ENCODE results near the gene PTPRK.

- no peak for TF ChIP-seq EZH2 (IDR thresholded peaks at IDR 0.05; ENCODE audit: low read length, missing control alignments)
- TF ChIP-seq, protein P1, sequence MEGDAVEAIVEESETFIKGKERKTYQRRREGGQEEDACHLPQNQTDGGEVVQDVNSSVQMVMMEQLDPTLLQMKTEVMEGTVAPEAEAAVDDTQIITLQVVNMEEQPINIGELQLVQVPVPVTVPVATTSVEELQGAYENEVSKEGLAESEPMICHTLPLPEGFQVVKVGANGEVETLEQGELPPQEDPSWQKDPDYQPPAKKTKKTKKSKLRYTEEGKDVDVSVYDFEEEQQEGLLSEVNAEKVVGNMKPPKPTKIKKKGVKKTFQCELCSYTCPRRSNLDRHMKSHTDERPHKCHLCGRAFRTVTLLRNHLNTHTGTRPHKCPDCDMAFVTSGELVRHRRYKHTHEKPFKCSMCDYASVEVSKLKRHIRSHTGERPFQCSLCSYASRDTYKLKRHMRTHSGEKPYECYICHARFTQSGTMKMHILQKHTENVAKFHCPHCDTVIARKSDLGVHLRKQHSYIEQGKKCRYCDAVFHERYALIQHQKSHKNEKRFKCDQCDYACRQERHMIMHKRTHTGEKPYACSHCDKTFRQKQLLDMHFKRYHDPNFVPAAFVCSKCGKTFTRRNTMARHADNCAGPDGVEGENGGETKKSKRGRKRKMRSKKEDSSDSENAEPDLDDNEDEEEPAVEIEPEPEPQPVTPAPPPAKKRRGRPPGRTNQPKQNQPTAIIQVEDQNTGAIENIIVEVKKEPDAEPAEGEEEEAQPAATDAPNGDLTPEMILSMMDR (conservative IDR thresholded peaks at IDR 0.05 in 1 of 2, IDR thresholded peaks at IDR 0.05 in 1 of 2; ENCODE audit: low read depth in 1 of 2, low read length in 2 of 2): no peak
Measured at GRCh38 chr6:128414943-128415342, 105.5 kb downstream of the PTPRK start.

Measured in fibroblast of lung (primary cell).